ENCODE results near the gene ALG12. TPM values are rescaled to one million over a fixed set of nuclear protein-coding genes. Genes with fewer than 3 reads are reported as not detected.

Gene ALG12
- total and polyA plus RNA-seq, 9 donors: 3.5 to 19.2 (median 13.7) TPM

DNA sequence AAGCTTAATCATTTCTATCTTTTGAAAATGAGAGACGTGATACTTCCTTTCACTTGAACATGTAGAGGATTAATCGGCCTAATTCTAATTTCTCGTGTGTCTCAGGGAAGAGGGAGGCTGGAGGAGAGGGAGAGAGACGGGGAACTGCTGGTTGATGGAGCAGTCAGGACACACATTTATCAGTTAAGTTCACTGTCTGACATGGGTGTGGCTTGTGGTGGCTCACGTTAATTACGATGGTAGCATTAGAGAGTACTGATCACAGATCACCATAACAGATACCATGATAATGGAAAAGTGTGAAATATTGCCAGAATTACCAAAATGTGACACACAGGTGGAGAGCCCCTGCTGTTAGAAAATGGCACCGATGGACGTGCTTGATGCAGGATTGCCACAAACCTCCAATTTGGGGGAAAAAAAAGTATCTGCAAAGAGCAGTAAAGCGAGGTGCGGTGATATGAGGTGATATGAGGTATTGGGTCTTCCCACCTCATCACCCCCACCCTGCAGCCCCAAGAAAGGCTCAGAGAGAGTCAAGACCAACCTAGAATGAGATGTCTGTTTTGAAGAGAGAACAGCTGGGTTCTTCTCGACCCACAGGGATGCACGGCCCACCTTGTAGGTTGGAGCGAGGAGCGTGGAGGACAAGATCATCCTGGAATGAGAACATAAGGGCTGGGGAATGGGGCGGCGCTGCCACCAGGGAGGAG is 44.9 kb downstream of the ALG12 start:
- no peak for DNase-seq
- Histone ChIP-seq H3K36me3 (no peaks in the 10 kb centered on the region), H3K9me3 (peaks cover 0 to 4% of the 10 kb centered on the region in 2 donors), H3K4me3 (no peak overlapping the region), H3K4me1 (ENCODE audit: insufficient read depth) (no peaks in the 10 kb centered on the region), H3K27me3 (no peaks in the 10 kb centered on the region), H3K27ac (no peak overlapping the region)
- TF ChIP-seq CTCF (IDR thresholded peaks at IDR 0.05): no peak
- intact Hi-C loops (cut with DNase I): no loop called here
- 87 to 94% (median 89%) methylated on average over 16 of the region's 16 CpGs for WGBS, 3 donors

DNA sequence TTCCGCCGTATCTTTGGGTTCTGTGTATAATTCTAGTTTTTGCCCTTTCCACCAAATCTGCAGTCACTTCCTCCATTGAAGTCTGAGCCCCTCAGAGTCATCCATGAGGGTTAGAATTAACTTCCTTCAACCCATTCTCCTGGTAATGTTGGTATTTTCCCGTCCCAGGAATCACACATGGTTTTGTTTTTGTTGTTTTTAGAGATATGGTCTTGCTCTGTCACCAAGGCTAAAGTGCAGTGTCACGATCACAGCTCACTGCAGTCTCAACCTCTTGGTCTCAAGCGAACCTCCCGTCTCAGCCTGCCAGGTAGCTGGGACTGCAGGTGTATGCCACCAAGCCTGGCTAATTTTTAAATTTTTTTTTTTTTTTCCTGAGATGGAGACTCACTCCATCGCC is 45.9 kb downstream of the ALG12 start:
- H3K27me3 ChIP-seq: no peaks in the 10 kb centered on the region
- DNase-seq: no peak
- no peaks in the 10 kb centered on the region for H3K4me1 ChIP-seq (ENCODE audit: insufficient read depth)
- TF ChIP-seq EP300 (IDR thresholded peaks at IDR 0.05) (no peak), CTCF (IDR thresholded peaks at IDR 0.05) (no peak), POLR2A (IDR thresholded peaks at IDR 0.05) (no peak)
- intact Hi-C loops (cut with DNase I): no loop called here
- no peak overlapping the region for H3K4me3 ChIP-seq
- no peaks in the 10 kb centered on the region for H3K36me3 ChIP-seq
- H3K27ac ChIP-seq: no peak overlapping the region
- 92 to 95% (median 92%) methylated on average over 7 of the region's 7 CpGs for WGBS, 3 donors
- H3K9me3 ChIP-seq: peaks cover 0 to 4% of the 10 kb centered on the region in 2 donors

DNA sequence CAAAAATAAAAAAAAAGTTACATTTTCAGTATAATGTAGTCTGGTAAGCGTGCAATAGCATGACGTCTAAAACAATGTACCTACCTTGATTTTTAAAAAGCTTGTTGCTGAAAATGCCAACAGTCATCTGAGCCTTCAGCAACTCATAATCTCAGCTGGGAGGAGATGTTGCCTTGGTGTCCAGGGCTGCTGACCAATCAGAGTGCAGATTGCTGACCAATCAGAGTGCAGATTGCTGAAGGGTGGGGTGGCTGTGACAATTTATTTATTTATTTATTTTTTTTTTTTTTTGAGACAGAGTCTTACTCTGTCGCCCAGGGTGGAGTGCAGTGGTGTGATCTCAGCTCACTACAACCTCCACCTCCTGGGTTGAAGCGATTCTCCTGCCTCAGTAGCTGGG is 46.8 kb downstream of the ALG12 start:
- Histone ChIP-seq H3K27ac (no peak overlapping the region), H3K36me3 (no peaks in the 10 kb centered on the region), H3K4me3 (no peak overlapping the region), H3K4me1 (ENCODE audit: insufficient read depth) (no peaks in the 10 kb centered on the region), H3K9me3 (peaks cover 0 to 4% of the 10 kb centered on the region in 2 donors), H3K27me3 (no peaks in the 10 kb centered on the region)
- intact Hi-C loops (cut with DNase I): no loop called here
- no peak for DNase-seq
- no peak for TF ChIP-seq EP300 (IDR thresholded peaks at IDR 0.05)
- no peak for TF ChIP-seq CTCF (IDR thresholded peaks at IDR 0.05)
- TF ChIP-seq POLR2A (IDR thresholded peaks at IDR 0.05): no peak
- WGBS, 3 donors: 94 to 95% (median 94%) methylated on average over 4 of the region's 4 CpGs

- H3K27me3 ChIP-seq: no peaks in the 10 kb centered on the region
- no peak for DNase-seq
Measured at GRCh38 chr22:49869845-49870712, 48.2 kb downstream of the ALG12 start.

More at GRCh38 chr22:49869845-49870712, 48.2 kb downstream of the ALG12 start:
- WGBS, 3 donors: 89 to 94% (median 90%) methylated on average over 14 of the region's 14 CpGs
- TF ChIP-seq CTCF (IDR thresholded peaks at IDR 0.05): no peak
- H3K27ac ChIP-seq: no peak overlapping the region
- intact Hi-C loops (cut with DNase I): no loop called here
- no peak overlapping the region for H3K4me3 ChIP-seq
- H3K4me1 ChIP-seq (ENCODE audit: insufficient read depth): no peaks in the 10 kb centered on the region
- peaks cover 0 to 4% of the 10 kb centered on the region in 2 donors for H3K9me3 ChIP-seq
- no peaks in the 10 kb centered on the region for H3K36me3 ChIP-seq

Measured in ovary (tissue), 9 donors.